Astrocyte (in vitro differentiated cells and primary cell): ENCODE results near the gene AGPAT4.

Experiments used
- CTCF ChIP-seq: IDR thresholded peaks from 2 replicates; pipeline ENCODE4 v1.5.1; 2011; ENCODE audit warnings: low read depth, mild to moderate bottlenecking, inconsistent platforms, low read length, moderate library complexity; ENCODE audit not compliant: insufficient read depth
- EZH2 ChIP-seq: IDR thresholded peaks from 2 replicates; pipeline ENCODE4 v1.6.1; 2012; ENCODE audit warnings: mild to moderate bottlenecking, low read length, inconsistent platforms; ENCODE audit not compliant: insufficient read depth

DNA sequence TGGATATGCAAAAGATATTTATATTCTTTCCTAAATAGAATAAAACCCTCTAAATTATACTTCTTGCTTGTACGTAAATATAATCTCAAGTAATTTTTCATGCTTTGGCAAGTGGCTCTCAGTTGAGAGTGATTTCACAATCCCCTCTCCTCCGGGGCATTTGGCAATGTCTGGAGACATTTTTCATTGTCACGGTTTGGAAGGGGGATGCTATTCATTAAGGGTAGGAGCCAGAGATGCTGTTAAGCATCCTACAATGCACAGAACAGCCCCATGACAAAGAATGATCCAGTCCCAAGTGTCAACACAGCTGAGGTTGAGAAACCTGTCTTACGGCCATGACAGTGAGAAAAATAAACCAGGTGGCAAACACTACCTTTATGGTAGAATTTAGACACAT lies 75.7 kb downstream of the AGPAT4 start:
- no peak for TF ChIP-seq CTCF
- no peak for TF ChIP-seq EZH2
